GM12878 (cell line): ENCODE data around the gene C20orf173. TPM values are rescaled to one million over a fixed set of nuclear protein-coding genes. Genes with fewer than 3 reads are reported as not detected.

ENCODE experiments used
- ATAC-seq: fragments of 200-7000 bp; cut with Tn5 transposase; 3 replicates; pipeline ENCODE4 v1.9.1; 2020; ENCODE audit warnings: mild to moderate bottlenecking, moderate library complexity
- BruUV-seq: library from RNA; stranded (reverse); fragments of 400-500 nt; replicated peaks from 2 replicates; lab custom pipeline; 2021; lab: Mats Ljungman, UMichigan
- CTCF ChIA-PET: fragments of 300-600 bp; sonication (Branson Sonifier 250); formaldehyde crosslinking; extraction: SDS; loops from one replicate; lab custom pipeline; 2021; ENCODE audit warnings: inconsistent platforms; lab: Yijun Ruan, JAX
- POLR2A ChIA-PET: fragments of 350-600 bp; formaldehyde crosslinking; extraction: SDS; loops from one replicate; lab custom pipeline; 2021; ENCODE audit warnings: inconsistent platforms; lab: Charles Lee
- RAD21 ChIA-PET: fragments of 300-600 bp; sonication (Branson Sonifier 250); formaldehyde crosslinking; loops from one replicate; lab custom pipeline; 2023; ENCODE audit warnings: antibody characterized with exemption; ENCODE audit not compliant: unreplicated experiment; lab: Charles Lee
- SMC1A ChIA-PET: fragments of 300-600 bp; sonication (Branson Sonifier 250); formaldehyde crosslinking; loops from one replicate; lab custom pipeline; 2023; ENCODE audit not compliant: unreplicated experiment, uncharacterized antibody; lab: Charles Lee
- DNase-seq: peaks from one replicate; pipeline ENCODE4 v3.0.0-alpha.2; 2011; ENCODE audit warnings: low read depth, low spot score
- FAIRE-seq: peaks from 3 replicates; lab custom pipeline; 2011; peaks lifted over from hg19 to GRCh38; lab: Jason Lieb, UNC
- H2AFZ ChIP-seq: 2 replicates; pipeline ENCODE4 v1.6.0; 2011; ENCODE audit warnings: low read depth, low read length, control low read depth; ENCODE audit not compliant: control insufficient read depth
- H3K27ac ChIP-seq: 2 replicates; pipeline ENCODE4 v1.5.1; 2011; ENCODE audit warnings: control low read depth; ENCODE audit not compliant: control insufficient read depth, insufficient read depth
- H3K27me3 ChIP-seq, 2 experiments: replicated peaks in 1 of 2; 2 replicates each; pipeline versions ENCODE4 v1.6.0 to v1.6.1; 2011; ENCODE audit warnings: low read length in 1 of 2; ENCODE audit not compliant: control insufficient read depth in 2 of 2, insufficient read depth in 2 of 2
- H3K36me3 ChIP-seq, 2 experiments: 2 replicates each; pipeline ENCODE4 v1.5.1; 2011; ENCODE audit warnings: low read length in 1 of 2; ENCODE audit not compliant: control insufficient read depth in 2 of 2, insufficient read depth in 2 of 2
- H3K4me1 ChIP-seq: 2 replicates; pipeline ENCODE4 v1.6.1; 2011; ENCODE audit warnings: mild to moderate bottlenecking, low read length, moderate library complexity, mixed read lengths; ENCODE audit not compliant: control insufficient read depth, insufficient read depth
- H3K4me2 ChIP-seq: 2 replicates; pipeline ENCODE4 v1.6.0; 2011; ENCODE audit warnings: control low read depth; ENCODE audit not compliant: control insufficient read depth, insufficient read depth
- H3K4me3 ChIP-seq: fragments of 200-600 bp; sonication (generic); 2 replicates; pipeline ENCODE4 v1.5.1; 2016
- H3K79me2 ChIP-seq: 2 replicates; pipeline ENCODE4 v1.6.0; 2011; ENCODE audit warnings: low read length; ENCODE audit not compliant: control insufficient read depth, insufficient read depth
- H3K9ac ChIP-seq: 2 replicates; pipeline ENCODE4 v1.8.0; 2011; ENCODE audit warnings: low read length, control low read depth, mixed read lengths; ENCODE audit not compliant: control insufficient read depth, insufficient read depth
- H3K9me3 ChIP-seq: replicated peaks from 3 replicates; pipeline ENCODE4 v1.5.1; 2011; ENCODE audit warnings: mild to moderate bottlenecking, low read length; ENCODE audit not compliant: control insufficient read depth, insufficient read depth
- H4K20me1 ChIP-seq: 2 replicates; pipeline ENCODE4 v1.6.0; 2011; ENCODE audit not compliant: control insufficient read depth, insufficient read depth
- EED ChIP-seq: sonication (generic); IDR thresholded peaks from 2 replicates; pipeline ENCODE4 v1.6.1; 2016; ENCODE audit warnings: antibody characterized with exemption, low read depth
- HDAC6 ChIP-seq: fragments of 200-600 bp; sonication (generic); IDR thresholded peaks from one replicate; pipeline ENCODE4 v1.8.0; 2017; ENCODE audit warnings: antibody characterized with exemption; ENCODE audit not compliant: unreplicated experiment
- MLLT1 ChIP-seq: fragments of 450-650 bp; IDR thresholded peaks from 2 replicates; pipeline ENCODE4 v1.6.1; 2016; ENCODE audit warnings: mild to moderate bottlenecking
- NBN ChIP-seq: fragments of 450-650 bp; IDR thresholded peaks from 2 replicates; pipeline ENCODE4 v1.6.1; 2016
- NFXL1 ChIP-seq: fragments of 450-650 bp; IDR thresholded peaks from 2 replicates; pipeline ENCODE4 v1.6.1; 2017; ENCODE audit warnings: antibody characterized with exemption, mild to moderate bottlenecking, borderline replicate concordance
- POLR2AphosphoS2 ChIP-seq: IDR thresholded peaks from 2 replicates; pipeline ENCODE4 v1.6.1; 2011; ENCODE audit warnings: low read depth, mild to moderate bottlenecking, low read length, improper control_type of control experiment, moderate library complexity
- TAF1 ChIP-seq: IDR thresholded peaks from 2 replicates; pipeline ENCODE4 v1.6.1; 2011; ENCODE audit warnings: mild to moderate bottlenecking, low read depth, low read length, borderline replicate concordance
- TCF3 ChIP-seq: IDR thresholded peaks from 2 replicates; pipeline ENCODE4 v1.6.1; 2012; ENCODE audit warnings: low read depth, mild to moderate bottlenecking, low read length, borderline replicate concordance; ENCODE audit not compliant: insufficient read depth
- TCF7 ChIP-seq: IDR thresholded peaks from 2 replicates; pipeline ENCODE4 v1.6.1; 2014; ENCODE audit warnings: antibody characterized with exemption, borderline replicate concordance
- ZBTB11 ChIP-seq: fragments of 450-650 bp; formaldehyde crosslinking; IDR thresholded peaks from 2 replicates; pipeline ENCODE4 v1.5.0; 2022; ENCODE audit warnings: mild to moderate bottlenecking, missing genetic modification characterization
- ZNF274 ChIP-seq: IDR thresholded peaks from one replicate; pipeline ENCODE4 v1.8.0; 2011; ENCODE audit not compliant: insufficient read length, insufficient read depth
- ZNF384 ChIP-seq: IDR thresholded peaks from 2 replicates; pipeline ENCODE4 v1.6.1; 2012; ENCODE audit warnings: low read depth, mild to moderate bottlenecking, low read length, improper control_type of control experiment, borderline replicate concordance
- WGBS: methylation state at CpG from one replicate; pipeline ENCODE4 v1.1.6; 2016; ENCODE audit warnings: low lambda C conversion rate; ENCODE audit not compliant: insufficient replicate concordance, insufficient coverage; ENCODE audit errors: missing lambda C conversion rate; 5-methylcytosine and 5-hydroxymethylcytosine counted together
- in situ Hi-C: fragments of 300-500 bp; cut with MboI; formaldehyde crosslinking; loops from 9 replicates; pipeline ENCODE4 v1.14.3; 2018; ENCODE audit warnings: mixed read lengths
- intact Hi-C: fragments of 100-400 bp; cut with micrococcal nuclease; formaldehyde crosslinking; loops from one replicate; pipeline ENCODE4 v1.14.2; 2022; ENCODE audit not compliant: unreplicated experiment
- polyA plus RNA-seq, 11 experiments: library from polyadenylated mRNA; depleted of rRNA in 4 of 11; unstranded in 6 of 11; stranded (reverse) in 5 of 11; fragments of >200 nt; fragmentation: Nextera tagmentation in 4 of 11; fragmentation: Illumina TruSeq in 1 of 11; extraction: Ambion mirVana in 4 of 11; extraction: Trizol in 1 of 11; gene quantifications; 1 replicate in 1 of 11; 2 replicates in 10 of 11; pipeline versions ENCODE4 v1.2.1 to v1.2.3, GENCODE V29; 2011 to 2016; ENCODE audit warnings: inconsistent platforms in 2 of 11, missing spikeins in 2 of 11, low read depth in 1 of 11
- total RNA-seq, 4 experiments: library from RNA; depleted of rRNA in 3 of 4; stranded (reverse); fragments of >200 nt in 3 of 4; fragmentation: Illumina TruSeq in 1 of 4; extraction: Trizol in 1 of 4; gene quantifications; 2 replicates each; pipeline versions ENCODE4 v1.2.1 to v1.2.3, GENCODE V29; 2013 to 2021
- TF ChIP-seq, protein P1 (sequence below): fragments of 450-650 bp; IDR thresholded peaks from 2 replicates; pipeline ENCODE4 v1.6.1; 2017; ENCODE audit warnings: antibody characterized with exemption, mild to moderate bottlenecking, moderate library complexity

Gene C20orf173
- total and polyA plus RNA-seq, 10 of the 15 experiments (the other 5 are each of a cell fraction or from before 2014, with no cell fraction given): not detected

DNA sequence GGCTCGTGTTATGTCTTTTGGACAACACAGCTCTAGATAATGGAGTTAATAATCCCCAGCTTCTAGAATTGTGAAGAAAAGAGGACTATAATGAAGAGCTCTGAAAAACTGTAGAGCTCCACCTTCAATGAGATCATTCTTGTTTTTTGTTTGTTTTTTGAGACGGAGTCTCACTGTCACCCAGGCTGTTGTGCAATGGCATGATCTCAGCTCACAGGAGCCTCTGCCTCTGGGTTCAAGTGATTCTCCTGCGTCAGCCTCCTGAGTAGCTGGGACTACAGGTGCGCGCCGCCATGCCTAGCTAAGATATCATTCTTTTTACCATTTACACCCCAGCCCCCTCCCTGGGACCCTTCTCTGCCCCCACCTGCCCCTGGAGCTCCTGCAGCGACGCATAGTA lies 49.0 kb upstream of the C20orf173 start:
- intact Hi-C loops (no loop called here), in situ Hi-C loops (no loop called here)
- FAIRE-seq: no peak
- Histone ChIP-seq H3K4me1 (no peaks in the 10 kb centered on the region), H3K36me3 (no peaks in the 10 kb centered on the region), H3K4me3 (no peak overlapping the region), H3K9me3 (no peaks in the 10 kb centered on the region), H3K27ac (no peak overlapping the region), H2AFZ (no peak overlapping the region), H3K27me3 (no peaks in the 10 kb centered on the region), H4K20me1 (no peaks in the 10 kb centered on the region), H3K4me2 (no peak overlapping the region), H3K79me2 (no peaks in the 10 kb centered on the region), H3K9ac (no peak overlapping the region)
- DNase-seq: no peak
- TF ChIP-seq NFXL1: no peak
- no peak for TF ChIP-seq ZNF274
- TF ChIP-seq NBN: no peak
- no peak for TF ChIP-seq ZNF384
- TF ChIP-seq EED: no peak
- no peak for TF ChIP-seq HDAC6
- no peak for TF ChIP-seq TCF7
- TF ChIP-seq POLR2AphosphoS2: no peak
- no peak for TF ChIP-seq TAF1
- no peak for TF ChIP-seq MLLT1
- TF ChIP-seq TCF3: no peak
- no peak for TF ChIP-seq ZBTB11 (CRISPR knock-in tag)
- TF ChIP-seq, protein P1, sequence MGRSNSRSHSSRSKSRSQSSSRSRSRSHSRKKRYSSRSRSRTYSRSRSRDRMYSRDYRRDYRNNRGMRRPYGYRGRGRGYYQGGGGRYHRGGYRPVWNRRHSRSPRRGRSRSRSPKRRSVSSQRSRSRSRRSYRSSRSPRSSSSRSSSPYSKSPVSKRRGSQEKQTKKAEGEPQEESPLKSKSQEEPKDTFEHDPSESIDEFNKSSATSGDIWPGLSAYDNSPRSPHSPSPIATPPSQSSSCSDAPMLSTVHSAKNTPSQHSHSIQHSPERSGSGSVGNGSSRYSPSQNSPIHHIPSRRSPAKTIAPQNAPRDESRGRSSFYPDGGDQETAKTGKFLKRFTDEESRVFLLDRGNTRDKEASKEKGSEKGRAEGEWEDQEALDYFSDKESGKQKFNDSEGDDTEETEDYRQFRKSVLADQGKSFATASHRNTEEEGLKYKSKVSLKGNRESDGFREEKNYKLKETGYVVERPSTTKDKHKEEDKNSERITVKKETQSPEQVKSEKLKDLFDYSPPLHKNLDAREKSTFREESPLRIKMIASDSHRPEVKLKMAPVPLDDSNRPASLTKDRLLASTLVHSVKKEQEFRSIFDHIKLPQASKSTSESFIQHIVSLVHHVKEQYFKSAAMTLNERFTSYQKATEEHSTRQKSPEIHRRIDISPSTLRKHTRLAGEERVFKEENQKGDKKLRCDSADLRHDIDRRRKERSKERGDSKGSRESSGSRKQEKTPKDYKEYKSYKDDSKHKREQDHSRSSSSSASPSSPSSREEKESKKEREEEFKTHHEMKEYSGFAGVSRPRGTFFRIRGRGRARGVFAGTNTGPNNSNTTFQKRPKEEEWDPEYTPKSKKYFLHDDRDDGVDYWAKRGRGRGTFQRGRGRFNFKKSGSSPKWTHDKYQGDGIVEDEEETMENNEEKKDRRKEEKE: no peak
- ChIA-PET CTCF (interaction anchor here (1.7 kb wide), 1 partner anchor 38 kb away, joined by 3 read pairs; no protein-coding TSS in a partner anchor), POLR2A (no interaction called here), SMC1A (no interaction called here), RAD21 (interaction anchor here (0.6 kb wide), 1 partner anchor 75 kb away, joined by 3 read pairs; no protein-coding TSS in a partner anchor)
- WGBS: 83% methylated on average over 8 of the region's 8 CpGs
- no peak for ATAC-seq
- BruUV-seq: no TSS peak
